Suprapubic skin (tissue), 4 donors: ENCODE data around the gene TEX14. TPM values are rescaled to one million over a fixed set of nuclear protein-coding genes. Genes with fewer than 3 reads are reported as not detected.

Experiments
- DNase-seq, 2 donors: peaks; one replicate each; pipeline ENCODE4 v3.0.0-alpha.2; 2019; ENCODE audit warnings: low spot score in 2 of 2
- H3K27ac ChIP-seq: fragments of 200-600 bp; sonication (generic); one replicate; pipeline ENCODE4 v1.5.1; 2019
- H3K27me3 ChIP-seq: fragments of 200-600 bp; sonication (generic); one replicate; pipeline ENCODE4 v1.5.1; 2019
- H3K36me3 ChIP-seq: fragments of 200-600 bp; sonication (generic); one replicate; pipeline ENCODE4 v1.5.1; 2019
- H3K4me1 ChIP-seq: fragments of 200-600 bp; sonication (generic); one replicate; pipeline ENCODE4 v1.5.1; 2019
- H3K4me3 ChIP-seq: fragments of 200-600 bp; sonication (generic); one replicate; pipeline ENCODE4 v1.5.1; 2019; ENCODE audit warnings: mild to moderate bottlenecking
- H3K9me3 ChIP-seq: fragments of 200-600 bp; sonication (generic); one replicate; pipeline ENCODE4 v1.5.1; 2019
- EP300 ChIP-seq: sonication (generic); formaldehyde crosslinking; IDR thresholded peaks from one replicate; pipeline ENCODE4 v1.6.1; 2017; ENCODE audit warnings: antibody characterized with exemption
- POLR2A ChIP-seq, 2 donors: fragments of 450-650 bp; IDR thresholded peaks; one replicate each; pipeline ENCODE4 v1.6.1; 2017; ENCODE audit warnings: antibody characterized with exemption in 2 of 2, mild to moderate bottlenecking in 2 of 2, moderate library complexity in 2 of 2
- POLR2AphosphoS5 ChIP-seq, 3 donors: sonication (generic); formaldehyde crosslinking; IDR thresholded peaks; one replicate each; pipeline ENCODE4 v1.6.1; 2017; ENCODE audit warnings: antibody characterized with exemption in 3 of 3
- WGBS: methylation state at CpG from one replicate; pipeline ENCODE4 v1.1.5; 2018; 5-methylcytosine and 5-hydroxymethylcytosine counted together
- total RNA-seq, 4 donors: library from RNA; depleted of rRNA; stranded (reverse); fragments of >200 nt; gene quantifications; one replicate each; pipeline ENCODE4 v1.1.0, GENCODE V29; 2016
- TF ChIP-seq, protein P1 (sequence below), 2 donors: fragments of 200-600 bp in 1 of 2; fragments of 450-650 bp in 1 of 2; sonication (generic) in 1 of 2; IDR thresholded peaks; one replicate each; pipeline ENCODE4 v1.5.1; 2016 to 2019; ENCODE audit warnings: antibody characterized with exemption in 2 of 2, mild to moderate bottlenecking in 1 of 2, moderate library complexity in 1 of 2

TEX14 gene
- total RNA-seq, 4 donors from 2014 or later = 0.15 to 0.34 (median 0.32) TPM; not detected in 1

DNA sequence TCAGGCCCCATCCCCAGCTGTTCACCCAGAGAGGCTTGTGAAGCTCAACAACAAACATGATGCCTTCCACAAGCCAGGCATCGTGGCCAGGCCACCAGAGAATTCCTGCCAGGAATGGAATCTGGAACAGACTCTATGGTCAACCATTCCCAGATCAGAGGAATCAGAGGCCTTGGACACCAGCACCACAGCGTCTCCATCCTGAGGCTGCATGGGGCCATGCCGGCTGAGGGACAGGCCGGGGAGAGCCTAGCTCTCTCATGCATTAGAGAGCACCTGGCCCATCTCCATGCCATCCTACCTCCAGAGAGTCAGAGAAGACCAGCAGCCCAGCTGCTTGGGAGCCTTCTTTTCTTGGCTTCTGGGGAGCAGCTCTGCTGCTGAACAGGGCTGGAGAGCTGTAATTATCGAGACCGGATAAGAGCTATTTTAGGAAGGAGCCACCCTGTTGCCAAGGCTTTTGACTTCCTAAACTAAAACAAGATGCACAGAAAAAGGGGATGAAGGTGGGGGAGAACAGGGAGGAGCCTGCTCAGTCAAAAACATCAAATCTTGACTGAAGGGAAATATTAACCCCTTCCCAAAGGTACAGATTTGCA lies 152.9 kb downstream of the TEX14 start:
- Histone ChIP-seq H3K4me3 (no peak overlapping the region), H3K36me3 (no peaks in the 10 kb centered on the region), H3K9me3 (no peaks in the 10 kb centered on the region), H3K27me3 (no peaks in the 10 kb centered on the region), H3K4me1 (peaks cover 6% of the 10 kb centered on the region), H3K27ac (no peak overlapping the region)
- no peak for DNase-seq
- WGBS = 31% methylated on average over 2 of the region's 6 CpGs
- TF ChIP-seq, protein P1, sequence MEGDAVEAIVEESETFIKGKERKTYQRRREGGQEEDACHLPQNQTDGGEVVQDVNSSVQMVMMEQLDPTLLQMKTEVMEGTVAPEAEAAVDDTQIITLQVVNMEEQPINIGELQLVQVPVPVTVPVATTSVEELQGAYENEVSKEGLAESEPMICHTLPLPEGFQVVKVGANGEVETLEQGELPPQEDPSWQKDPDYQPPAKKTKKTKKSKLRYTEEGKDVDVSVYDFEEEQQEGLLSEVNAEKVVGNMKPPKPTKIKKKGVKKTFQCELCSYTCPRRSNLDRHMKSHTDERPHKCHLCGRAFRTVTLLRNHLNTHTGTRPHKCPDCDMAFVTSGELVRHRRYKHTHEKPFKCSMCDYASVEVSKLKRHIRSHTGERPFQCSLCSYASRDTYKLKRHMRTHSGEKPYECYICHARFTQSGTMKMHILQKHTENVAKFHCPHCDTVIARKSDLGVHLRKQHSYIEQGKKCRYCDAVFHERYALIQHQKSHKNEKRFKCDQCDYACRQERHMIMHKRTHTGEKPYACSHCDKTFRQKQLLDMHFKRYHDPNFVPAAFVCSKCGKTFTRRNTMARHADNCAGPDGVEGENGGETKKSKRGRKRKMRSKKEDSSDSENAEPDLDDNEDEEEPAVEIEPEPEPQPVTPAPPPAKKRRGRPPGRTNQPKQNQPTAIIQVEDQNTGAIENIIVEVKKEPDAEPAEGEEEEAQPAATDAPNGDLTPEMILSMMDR (IDR thresholded peaks at IDR 0.05) = no peak
- TF ChIP-seq EP300 (no peak), POLR2A (IDR thresholded peaks at IDR 0.05) (no peak), POLR2AphosphoS5 (IDR thresholded peaks at IDR 0.05) (no peak)

GRCh38 chr17:58537266-58537665 lies 154.6 kb downstream of the TEX14 start:
- TF ChIP-seq POLR2AphosphoS5 (IDR thresholded peaks at IDR 0.05) (no peak), EP300 (no peak)
- no peaks in the 10 kb centered on the region for H3K27me3 ChIP-seq
- WGBS = 88% methylated on average over 4 of the region's 4 CpGs
- H3K4me1 ChIP-seq = peaks cover 13% of the 10 kb centered on the region
- no peak overlapping the region for H3K4me3 ChIP-seq
- DNase-seq = no peak
- H3K9me3 ChIP-seq = no peaks in the 10 kb centered on the region
- no peaks in the 10 kb centered on the region for H3K36me3 ChIP-seq
- H3K27ac ChIP-seq = no peak overlapping the region

- Histone ChIP-seq H3K4me1 (peaks cover 18% of the 10 kb centered on the region), H3K9me3 (no peaks in the 10 kb centered on the region), H3K27me3 (no peaks in the 10 kb centered on the region), H3K27ac (no peak overlapping the region), H3K36me3 (no peaks in the 10 kb centered on the region), H3K4me3 (no peak overlapping the region)
- WGBS = 85% methylated on average over 3 of the region's 3 CpGs
- no peak for DNase-seq
- TF ChIP-seq, protein P1 (IDR thresholded peaks at IDR 0.05) = no peak
- TF ChIP-seq EP300 (no peak), POLR2A (IDR thresholded peaks at IDR 0.05) (no peak), POLR2AphosphoS5 (IDR thresholded peaks at IDR 0.05) (no peak)
Measured at GRCh38 chr17:58536542-58536941, 155.3 kb downstream of the TEX14 start.

DNA sequence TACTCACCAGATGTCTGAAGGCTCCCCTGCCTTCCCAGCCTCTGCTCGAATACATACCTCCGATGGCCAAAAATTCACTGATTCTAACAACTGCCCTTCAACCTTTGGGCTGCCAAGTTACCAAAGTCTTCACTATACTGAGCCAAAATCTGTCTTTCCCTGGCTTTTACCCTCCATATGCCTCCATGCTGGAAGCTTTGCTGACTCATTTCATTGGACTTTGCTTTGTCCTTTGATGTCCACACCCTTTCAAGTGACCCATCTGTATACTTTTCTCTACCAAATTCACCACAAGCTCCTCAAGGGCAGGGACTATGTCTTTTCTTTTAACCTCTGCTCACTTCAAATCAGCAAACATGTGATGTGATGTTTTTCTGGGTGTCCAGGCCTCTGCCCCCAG lies 156.4 kb downstream of the TEX14 start:
- Histone ChIP-seq H3K4me1 (peaks cover 24% of the 10 kb centered on the region), H3K27ac (no peak overlapping the region), H3K27me3 (no peaks in the 10 kb centered on the region), H3K36me3 (no peaks in the 10 kb centered on the region), H3K4me3 (no peak overlapping the region), H3K9me3 (no peaks in the 10 kb centered on the region)
- TF ChIP-seq POLR2AphosphoS5 (IDR thresholded peaks at IDR 0.05) (no peak), EP300 (no peak), POLR2A (IDR thresholded peaks at IDR 0.05) (no peak)
- WGBS = 73% methylated on average over 2 of the region's 2 CpGs
- DNase-seq = no peak

DNA sequence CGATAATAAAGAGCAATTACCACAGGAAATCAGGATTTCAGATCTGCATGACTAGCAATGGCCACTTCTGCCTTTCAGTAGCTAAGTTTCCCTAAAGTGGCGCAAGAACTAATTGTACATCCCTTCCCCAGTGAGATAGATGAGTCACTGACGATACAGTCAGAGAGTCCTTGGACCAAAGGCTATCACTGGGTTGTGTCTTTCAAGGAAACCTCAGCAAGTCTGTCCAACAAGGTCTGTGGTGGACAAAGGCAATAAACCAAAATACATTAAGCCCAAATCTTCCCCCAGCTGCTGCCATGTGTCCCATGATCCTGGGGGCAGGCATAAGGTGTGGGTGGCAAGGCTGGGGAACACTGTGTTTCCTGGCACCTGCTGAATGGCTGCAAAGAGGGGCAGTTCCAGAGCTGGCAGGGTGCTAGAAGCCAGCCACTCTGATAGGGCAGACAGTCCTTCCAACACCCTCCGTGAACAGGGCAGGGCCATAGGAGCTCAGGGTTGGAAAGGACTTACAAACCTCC lies 156.9 kb downstream of the TEX14 start:
- Histone ChIP-seq H3K36me3 (no peaks in the 10 kb centered on the region), H3K27ac (no peak overlapping the region), H3K27me3 (no peaks in the 10 kb centered on the region), H3K4me1 (peaks cover 24% of the 10 kb centered on the region), H3K9me3 (no peaks in the 10 kb centered on the region), H3K4me3 (no peak overlapping the region)
- 84% methylated on average over 4 of the region's 4 CpGs for WGBS
- DNase-seq = no peak
- TF ChIP-seq POLR2AphosphoS5 (IDR thresholded peaks at IDR 0.05) = no peak
- TF ChIP-seq, protein P1 (IDR thresholded peaks at IDR 0.05) = no peak
- no peak for TF ChIP-seq POLR2A (IDR thresholded peaks at IDR 0.05)
- no peak for TF ChIP-seq EP300

GRCh38 chr17:58534331-58534730 lies 157.5 kb downstream of the TEX14 start:
- no peaks in the 10 kb centered on the region for H3K36me3 ChIP-seq
- H3K9me3 ChIP-seq = no peaks in the 10 kb centered on the region
- TF ChIP-seq POLR2A (IDR thresholded peaks at IDR 0.05) (no peak), POLR2AphosphoS5 (IDR thresholded peaks at IDR 0.05) (no peak), EP300 (no peak)
- TF ChIP-seq, protein P1 (IDR thresholded peaks at IDR 0.05) = no peak
- no peaks in the 10 kb centered on the region for H3K27me3 ChIP-seq
- WGBS = 73% methylated on average over 3 of the region's 3 CpGs
- no peak overlapping the region for H3K4me3 ChIP-seq
- peaks cover 24% of the 10 kb centered on the region for H3K4me1 ChIP-seq
- DNase-seq = no peak
- H3K27ac ChIP-seq = no peak overlapping the region
